Keratinocyte (primary cell): ENCODE data around the gene KLK3. TPM values are rescaled to one million over a fixed set of nuclear protein-coding genes. Genes with fewer than 3 reads are reported as not detected.

Source experiments
- DNase-seq: peaks from one replicate; pipeline ENCODE4 v3.0.0-alpha.2; 2011; ENCODE audit warnings: low read depth, missing footprints, low spot score
- FAIRE-seq: peaks from 2 replicates; lab custom pipeline; 2011; peaks lifted over from hg19 to GRCh38; lab: Jason Lieb, UNC
- H2AFZ ChIP-seq: 2 replicates; pipeline ENCODE4 v1.6.0; 2012; ENCODE audit warnings: low read length, control low read depth, inconsistent platforms; ENCODE audit not compliant: control insufficient read depth
- H3K27ac ChIP-seq: 2 replicates; pipeline ENCODE4 v1.5.1; 2011; ENCODE audit warnings: low read length; ENCODE audit not compliant: control insufficient read depth, insufficient read depth
- H3K27me3 ChIP-seq: 3 replicates; pipeline ENCODE4 v1.6.0; 2011; ENCODE audit warnings: low read length; ENCODE audit not compliant: control insufficient read depth, insufficient read depth; ENCODE audit errors: extremely low read depth
- H3K36me3 ChIP-seq, 2 experiments: 2 replicates in 1 of 2; 3 replicates in 1 of 2; pipeline ENCODE4 v1.5.1; 2011; ENCODE audit warnings: low read length in 2 of 2, mild to moderate bottlenecking in 1 of 2; ENCODE audit not compliant: control insufficient read depth in 2 of 2, insufficient read depth in 2 of 2; ENCODE audit errors: extremely low read depth in 1 of 2
- H3K4me1 ChIP-seq: 3 replicates; pipeline ENCODE4 v1.5.1; 2011; ENCODE audit warnings: low read length; ENCODE audit not compliant: control insufficient read depth, insufficient read depth; ENCODE audit errors: extremely low read depth
- H3K4me2 ChIP-seq: 3 replicates; pipeline ENCODE4 v1.6.0; 2011; ENCODE audit warnings: low read depth, low read length; ENCODE audit not compliant: control insufficient read depth, insufficient read depth; ENCODE audit errors: extremely low read depth
- H3K4me3 ChIP-seq, 3 experiments: fragments of 200-600 bp in 1 of 3; sonication (generic) in 1 of 3; 2 replicates in 2 of 3; 3 replicates in 1 of 3; pipeline ENCODE4 v1.5.1; 2011 to 2016; ENCODE audit warnings: low read length in 3 of 3, mild to moderate bottlenecking in 3 of 3, control low read depth in 2 of 3, inconsistent platforms in 1 of 3, low read depth in 1 of 3, mixed read lengths in 1 of 3, mixed run types in 1 of 3, moderate library complexity in 1 of 3; ENCODE audit not compliant: control insufficient read depth in 2 of 3, insufficient read depth in 2 of 3; ENCODE audit errors: extremely low read depth in 1 of 3
- H3K79me2 ChIP-seq: 2 replicates; pipeline ENCODE4 v1.6.0; 2012; ENCODE audit warnings: low read length; ENCODE audit not compliant: control insufficient read depth, insufficient read depth
- H3K9ac ChIP-seq: 3 replicates; pipeline ENCODE4 v1.6.0; 2011; ENCODE audit warnings: low read length; ENCODE audit not compliant: control insufficient read depth, insufficient read depth; ENCODE audit errors: extremely low read depth
- H3K9me1 ChIP-seq: 3 replicates; pipeline ENCODE4 v1.6.0; 2011; ENCODE audit warnings: low read length; ENCODE audit not compliant: control insufficient read depth, insufficient read depth; ENCODE audit errors: extremely low read depth
- H3K9me3 ChIP-seq: 2 replicates; pipeline ENCODE4 v1.5.1; 2012; ENCODE audit warnings: low read depth, low read length; ENCODE audit not compliant: control insufficient read depth
- H4K20me1 ChIP-seq: 3 replicates; pipeline ENCODE4 v1.6.0; 2011; ENCODE audit warnings: low read length; ENCODE audit not compliant: control insufficient read depth, insufficient read depth; ENCODE audit errors: extremely low read depth
- CTCF ChIP-seq, 3 experiments: IDR thresholded peaks in 1 of 3; conservative IDR thresholded peaks in 1 of 3; optimal IDR thresholded peaks in 1 of 3; 2 replicates in 2 of 3; 3 replicates in 1 of 3; pipeline versions ENCODE3 to v1.5.1; 2011; ENCODE audit warnings: low read length in 3 of 3, mild to moderate bottlenecking in 3 of 3, moderate library complexity in 2 of 3, control low read depth in 1 of 3, inconsistent platforms in 1 of 3; ENCODE audit not compliant: insufficient read depth in 2 of 3; ENCODE audit errors: extremely low read depth in 1 of 3
- EZH2 ChIP-seq: IDR thresholded peaks from one replicate; pipeline ENCODE4 v1.6.1; 2012; ENCODE audit warnings: inconsistent platforms, mild to moderate bottlenecking, low read length, moderate library complexity
- dilution Hi-C: fragments of 300-500 bp; cut with MboI; formaldehyde crosslinking; loops from one replicate; pipeline ENCODE4 v1.7.0; 2020; ENCODE audit warnings: low sequenced_read_pairs; ENCODE audit not compliant: extremely low pct_ligation_motif_present
- polyA plus RNA-seq, 5 experiments: library from polyadenylated mRNA; depleted of rRNA in 3 of 5; stranded (reverse) in 3 of 5; stranded (forward) in 1 of 5; unstranded in 1 of 5; fragments of >200 nt; gene quantifications; 1 replicate in 1 of 5; 2 replicates in 3 of 5; 3 replicates in 1 of 5; pipeline versions ENCODE4 v1.2.1 to v1.2.3, GENCODE V29; 2011 to 2012; ENCODE audit warnings: missing spikeins in 2 of 5, low read depth in 1 of 5, low replicate concordance in 1 of 5

Gene KLK3
- polyA plus RNA-seq, 1 donor (not counting 4 experiments of a cell fraction or from before 2014, with no cell fraction given): not detected

- no peak for FAIRE-seq
- dilution Hi-C loops: no loop called here
Observed at GRCh38 chr19:50878851-50879250, 24.1 kb downstream of the KLK3 start.

GRCh38 chr19:50880241-50880640, 25.5 kb downstream of the KLK3 start:
- Histone ChIP-seq H3K27me3 (peaks cover 10% of the 10 kb centered on the region), H3K4me3 (no peak overlapping the region), H2AFZ (no peak overlapping the region), H3K9ac (no peak overlapping the region), H3K4me2 (no peak overlapping the region), H3K27ac (no peak overlapping the region), H3K9me1 (no peaks in the 10 kb centered on the region), H3K4me1 (no peaks in the 10 kb centered on the region), H3K9me3 (no peaks in the 10 kb centered on the region), H3K36me3 (no peaks in the 10 kb centered on the region), H3K79me2 (no peaks in the 10 kb centered on the region), H4K20me1 (no peaks in the 10 kb centered on the region)
- TF ChIP-seq CTCF (optimal IDR thresholded peaks at IDR 0.05 in 1 of 3, IDR thresholded peaks at IDR 0.05 in 1 of 3, conservative IDR thresholded peaks at IDR 0.05 in 1 of 3; ENCODE audit: extremely low read depth in 1 of 3, insufficient read depth in 2 of 3, low read length in 3 of 3) (no peak), EZH2 (no peak)
- dilution Hi-C loops: no loop called here
- FAIRE-seq (no peak), DNase-seq (no peak)

More at GRCh38 chr19:50878851-50879250, 24.1 kb downstream of the KLK3 start:
- Histone ChIP-seq H3K4me1 (no peaks in the 10 kb centered on the region), H3K4me2 (no peak overlapping the region), H3K9me1 (no peaks in the 10 kb centered on the region), H3K36me3 (no peaks in the 10 kb centered on the region), H3K4me3 (no peak overlapping the region), H3K79me2 (no peaks in the 10 kb centered on the region), H3K9ac (no peak overlapping the region), H4K20me1 (no peaks in the 10 kb centered on the region), H3K9me3 (no peaks in the 10 kb centered on the region), H3K27me3 (peaks cover 18% of the 10 kb centered on the region), H3K27ac (no peak overlapping the region), H2AFZ (no peak overlapping the region)
- DNase-seq: no peak
- TF ChIP-seq CTCF (optimal IDR thresholded peaks at IDR 0.05 in 1 of 3, IDR thresholded peaks at IDR 0.05 in 1 of 3, conservative IDR thresholded peaks at IDR 0.05 in 1 of 3; ENCODE audit: extremely low read depth in 1 of 3, insufficient read depth in 2 of 3, low read length in 3 of 3) (no peak), EZH2 (no peak)
